Thoracic aorta (tissue), 2 donors: ENCODE measurements around the gene BAZ2B. TPM values are rescaled to one million over a fixed set of nuclear protein-coding genes. Genes with fewer than 3 reads are reported as not detected.

Experiments used
- ATAC-seq: fragments of 150-250 bp; one replicate; pipeline ENCODE4 v1.8.0; 2017; ENCODE audit warnings: low read depth; ENCODE audit not compliant: insufficient number of reproducible peaks, low FRiP score
- DNase-seq: peaks from one replicate; pipeline ENCODE4 v3.0.0-alpha.2; 2020; ENCODE audit warnings: low spot score
- H3K27ac ChIP-seq, 2 donors: fragments of 200-600 bp; sonication (generic); 1 replicate in 1 of 2; 2 replicates in 1 of 2; pipeline ENCODE4 v1.5.1; 2016; ENCODE audit warnings: mild to moderate bottlenecking in 2 of 2, moderate library complexity in 2 of 2
- H3K27me3 ChIP-seq: fragments of 200-600 bp; sonication (generic); replicated peaks from 2 replicates; pipeline ENCODE4 v1.6.0; 2016; ENCODE audit warnings: mild to moderate bottlenecking; ENCODE audit not compliant: insufficient read depth
- H3K36me3 ChIP-seq: fragments of 200-600 bp; sonication (generic); one replicate; pipeline ENCODE4 v1.5.1; 2016
- H3K4me1 ChIP-seq, 2 donors: fragments of 200-600 bp; sonication (generic); 1 replicate in 1 of 2; 2 replicates in 1 of 2; pipeline versions ENCODE4 v1.5.1 to v1.6.0; 2016; ENCODE audit warnings: low read depth in 2 of 2, mild to moderate bottlenecking in 1 of 2; ENCODE audit not compliant: control insufficient read depth in 1 of 2
- H3K4me3 ChIP-seq: fragments of 200-600 bp; sonication (generic); 2 replicates; pipeline ENCODE4 v1.5.1; 2016; ENCODE audit warnings: mild to moderate bottlenecking
- H3K9me3 ChIP-seq: fragments of 200-600 bp; sonication (generic); 2 replicates; pipeline ENCODE4 v1.5.1; 2016
- total RNA-seq, 2 donors: library from RNA; depleted of rRNA; stranded (reverse); fragments of >200 nt; gene quantifications; one replicate each; pipeline versions ENCODE4 v1.1.0 to v1.2.3, GENCODE V29; 2016
- TF ChIP-seq, protein P1 (sequence below): fragments of 200-600 bp; sonication (generic); IDR thresholded peaks from one replicate; pipeline ENCODE4 v1.5.1; 2019; ENCODE audit warnings: antibody characterized with exemption

Gene BAZ2B
- total RNA-seq, 2 donors from 2014 or later: 73.8 to 147 TPM

DNA sequence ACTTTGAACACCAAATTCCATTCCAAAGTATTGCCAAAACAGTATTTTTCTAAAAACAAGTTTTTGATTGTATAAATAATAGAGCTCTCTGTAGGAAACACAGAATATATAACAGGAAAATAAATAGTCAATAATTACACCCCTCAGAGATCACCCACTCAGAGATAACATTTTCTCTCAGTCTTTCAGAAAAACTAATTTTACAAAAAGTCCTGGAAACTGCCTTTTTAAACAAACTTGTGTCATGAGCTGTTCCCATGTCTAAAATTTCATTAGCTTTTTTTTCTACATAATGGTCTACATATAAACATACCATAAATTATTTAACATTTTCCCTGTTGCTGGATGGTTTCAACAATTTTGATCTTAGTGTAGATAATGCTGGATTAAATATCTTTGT, 328.6 kb downstream of the BAZ2B start:
- TF ChIP-seq, protein P1, sequence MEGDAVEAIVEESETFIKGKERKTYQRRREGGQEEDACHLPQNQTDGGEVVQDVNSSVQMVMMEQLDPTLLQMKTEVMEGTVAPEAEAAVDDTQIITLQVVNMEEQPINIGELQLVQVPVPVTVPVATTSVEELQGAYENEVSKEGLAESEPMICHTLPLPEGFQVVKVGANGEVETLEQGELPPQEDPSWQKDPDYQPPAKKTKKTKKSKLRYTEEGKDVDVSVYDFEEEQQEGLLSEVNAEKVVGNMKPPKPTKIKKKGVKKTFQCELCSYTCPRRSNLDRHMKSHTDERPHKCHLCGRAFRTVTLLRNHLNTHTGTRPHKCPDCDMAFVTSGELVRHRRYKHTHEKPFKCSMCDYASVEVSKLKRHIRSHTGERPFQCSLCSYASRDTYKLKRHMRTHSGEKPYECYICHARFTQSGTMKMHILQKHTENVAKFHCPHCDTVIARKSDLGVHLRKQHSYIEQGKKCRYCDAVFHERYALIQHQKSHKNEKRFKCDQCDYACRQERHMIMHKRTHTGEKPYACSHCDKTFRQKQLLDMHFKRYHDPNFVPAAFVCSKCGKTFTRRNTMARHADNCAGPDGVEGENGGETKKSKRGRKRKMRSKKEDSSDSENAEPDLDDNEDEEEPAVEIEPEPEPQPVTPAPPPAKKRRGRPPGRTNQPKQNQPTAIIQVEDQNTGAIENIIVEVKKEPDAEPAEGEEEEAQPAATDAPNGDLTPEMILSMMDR: no peak
- Histone ChIP-seq H3K4me3 (no peak overlapping the region), H3K9me3 (no peaks in the 10 kb centered on the region), H3K27ac (no peak overlapping the region), H3K27me3 (no peaks in the 10 kb centered on the region), H3K4me1 (peaks cover 11 to 16% of the 10 kb centered on the region in 2 donors), H3K36me3 (no peaks in the 10 kb centered on the region)
- ATAC-seq (no peak), DNase-seq (no peak)

DNA sequence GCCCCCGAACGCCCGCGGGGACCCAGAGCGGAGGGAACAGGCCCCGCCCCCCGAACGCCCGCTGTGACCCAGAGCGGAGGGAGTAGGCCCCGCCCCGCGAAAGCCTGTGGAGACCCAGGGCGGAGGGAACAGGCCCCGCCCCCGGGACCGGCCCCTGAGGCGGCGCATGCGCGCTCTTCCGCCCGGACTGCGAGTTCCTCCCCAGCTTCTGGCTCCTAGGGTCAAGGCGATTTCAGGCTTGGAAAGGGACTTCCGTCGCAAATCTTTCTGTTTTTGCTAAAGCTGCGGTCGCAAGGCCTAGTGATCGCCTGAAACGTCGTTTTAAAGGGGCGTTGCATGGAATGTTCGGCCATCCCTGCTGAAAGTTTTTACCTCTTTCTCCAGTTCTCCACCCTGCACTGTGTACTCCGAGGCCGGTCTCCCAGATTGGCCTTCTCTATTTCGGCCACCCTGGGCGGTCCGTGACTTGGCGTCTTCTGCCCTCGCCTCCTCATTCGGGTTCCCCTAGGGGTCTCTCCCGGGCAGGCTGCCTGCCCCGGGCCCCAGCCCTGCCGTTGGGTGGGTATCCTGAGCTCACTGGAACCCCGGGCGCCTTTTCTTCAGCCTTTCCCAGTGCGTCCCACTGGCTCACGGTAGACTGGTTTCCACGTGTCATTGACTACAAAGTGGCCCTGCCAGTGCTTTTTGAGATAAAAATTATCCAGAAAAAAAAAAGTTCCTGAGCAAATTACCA, 329.5 kb downstream of the BAZ2B start:
- H3K4me3 ChIP-seq: peak overlapping the region; percentile 83
- TF ChIP-seq, protein P1: no peak
- H3K27me3 ChIP-seq: no peaks in the 10 kb centered on the region
- peak; percentile 94 for ATAC-seq
- H3K27ac ChIP-seq: peak overlapping the region; percentile 87
- DNase-seq: peak; percentile 91
- no peaks in the 10 kb centered on the region for H3K9me3 ChIP-seq
- H3K36me3 ChIP-seq: no peaks in the 10 kb centered on the region
- peaks cover 11 to 16% of the 10 kb centered on the region in 2 donors for H3K4me1 ChIP-seq

DNA sequence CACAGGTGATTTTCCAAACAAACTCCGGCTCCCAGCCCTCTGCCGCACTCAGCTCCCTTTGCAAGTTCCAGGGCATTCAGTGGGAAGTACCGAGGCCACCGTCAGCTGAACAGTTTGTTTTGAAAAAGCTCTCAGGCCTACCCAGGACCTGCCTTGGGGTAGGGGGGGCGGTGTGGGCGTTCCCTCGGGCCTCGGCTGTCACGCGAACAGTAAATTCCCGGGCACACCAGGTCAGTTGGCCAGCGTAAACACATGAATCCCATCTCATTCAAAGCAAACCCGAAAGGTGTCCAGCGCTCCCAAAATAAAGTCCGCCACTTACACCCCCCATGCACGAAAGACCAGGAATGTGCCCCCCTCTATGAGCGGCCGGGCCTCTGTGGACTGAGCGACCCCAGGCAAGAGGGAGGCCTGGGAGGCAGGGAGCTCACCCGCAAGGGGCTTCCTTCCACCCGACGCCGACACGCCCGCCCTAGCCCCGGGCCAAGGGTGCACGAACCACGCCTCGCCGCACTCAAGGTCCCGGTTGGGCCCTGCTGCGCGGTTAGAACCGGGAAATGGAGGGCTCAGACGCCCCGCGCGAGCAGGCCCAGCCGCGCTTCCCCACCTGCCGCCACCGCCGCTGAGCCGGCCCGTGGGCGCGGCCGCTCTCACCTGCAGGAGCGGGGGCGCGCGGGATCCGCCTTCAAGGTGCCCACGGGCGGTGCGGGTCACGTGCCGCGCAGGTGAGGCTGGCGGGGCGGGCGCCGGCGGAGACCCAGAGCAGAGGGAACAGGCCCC, 330.2 kb downstream of the BAZ2B start, which contains the start of gene WDSUB1:
WDSUB1 (minus strand) TSS at position 775 of the 780 bp plus-strand sequence. CDS start 3,634 bp downstream, outside the sequence.
- H3K27me3 ChIP-seq: no peaks in the 10 kb centered on the region
- DNase-seq: peak; percentile 17
- peak within 1 kb of the TSS; percentile 87 for H3K27ac ChIP-seq
- no peaks in the 10 kb centered on the region for H3K36me3 ChIP-seq
- no peaks in the 10 kb centered on the region for H3K9me3 ChIP-seq
- ATAC-seq: peak; percentile 29
- peaks cover 11 to 16% of the 10 kb centered on the region in 2 donors for H3K4me1 ChIP-seq
- peak within 1 kb of the TSS; percentile 83 for H3K4me3 ChIP-seq
- TF ChIP-seq, protein P1: no peak

DNA sequence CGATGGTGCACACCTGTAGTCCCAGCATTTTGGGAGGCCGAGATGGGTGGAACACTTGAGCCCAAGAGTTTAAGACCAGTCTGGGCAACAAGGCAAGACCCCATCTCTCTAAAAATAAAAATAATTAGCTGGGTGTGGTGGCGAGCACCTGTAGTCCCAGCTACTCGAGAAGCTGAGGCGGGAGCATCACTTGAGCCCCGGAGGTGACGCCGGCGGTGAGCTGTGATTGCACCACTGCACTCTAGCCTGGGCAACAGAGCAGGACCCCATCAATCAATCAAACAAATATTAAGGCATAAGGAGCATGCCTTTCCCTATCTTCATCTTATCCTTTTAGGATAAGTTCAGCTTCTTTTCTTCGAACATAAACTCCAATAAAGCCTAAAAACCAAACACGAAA, 330.9 kb downstream of the BAZ2B start:
- DNase-seq (no peak), ATAC-seq (no peak)
- no peaks in the 10 kb centered on the region for H3K36me3 ChIP-seq
- H3K9me3 ChIP-seq: no peaks in the 10 kb centered on the region
- peaks cover 11 to 16% of the 10 kb centered on the region in 2 donors for H3K4me1 ChIP-seq
- peak overlapping the region; percentile 83 for H3K4me3 ChIP-seq
- H3K27me3 ChIP-seq: no peaks in the 10 kb centered on the region
- peak overlapping the region; percentile 85 to 87 for H3K27ac ChIP-seq
- TF ChIP-seq, protein P1: no peak

DNA sequence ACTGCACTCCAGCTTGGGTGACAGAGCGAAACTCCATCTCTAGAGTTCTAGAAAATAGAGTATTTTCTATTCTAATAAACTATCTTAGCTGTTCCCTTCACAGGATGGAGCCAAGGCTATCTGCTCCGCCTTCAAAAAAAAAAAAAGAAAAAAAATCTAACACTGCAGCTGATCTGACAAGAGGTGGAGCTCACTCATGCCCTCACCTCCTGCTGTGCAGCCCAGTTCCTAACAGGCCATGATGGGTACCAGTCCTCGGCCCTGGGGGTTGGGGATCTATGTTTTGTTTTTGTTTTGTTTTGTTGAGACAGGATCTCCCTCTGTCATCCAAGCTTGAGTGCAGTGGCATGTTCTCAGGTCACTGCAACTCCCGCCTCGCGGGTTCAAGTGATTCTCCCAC, 332.8 kb downstream of the BAZ2B start:
- H3K27ac ChIP-seq: no peak overlapping the region
- H3K36me3 ChIP-seq: peaks cover 5% of the 10 kb centered on the region
- no peak for DNase-seq
- no peaks in the 10 kb centered on the region for H3K27me3 ChIP-seq
- peaks cover 11 to 16% of the 10 kb centered on the region in 2 donors for H3K4me1 ChIP-seq
- ATAC-seq: no peak
- TF ChIP-seq, protein P1: no peak
- no peak overlapping the region for H3K4me3 ChIP-seq
- H3K9me3 ChIP-seq: no peaks in the 10 kb centered on the region
